ENCODE data around the gene SMCHD1. TPM values are rescaled to one million over a fixed set of nuclear protein-coding genes. Genes with fewer than 3 reads are reported as not detected.

SMCHD1 gene
- 98.6 and 112 TPM in 2 replicates for total RNA-seq

GRCh38 chr18:2655178-2655953 is at the start of gene SMCHD1:
Gene SMCHD1 (plus strand): TSS chr18:2655726. CDS start chr18:2656076, 350 bp downstream.
- peaks cover 2% of the 10 kb centered on the region for H3K27me3 Mint-ChIP-seq (ENCODE audit: insufficient read depth)
- peak; percentile 86 for DNase-seq (ENCODE audit: low spot score)
- H3K4me1 Mint-ChIP-seq (ENCODE audit: low read depth): peaks cover 36% of the 10 kb centered on the region
- H3K4me3 Mint-ChIP-seq: peak within 1 kb of the TSS; percentile 88
- intact Hi-C loops (cut with micrococcal nuclease): loop anchor here (1.0 to 10.0 kb wide), 10 partner anchors 27 to 1941 kb away; partner anchors contain the start of genes ENOSF1, METTL4, MYL12A and MYL12B
- no peaks in the 10 kb centered on the region for H3K9me3 Mint-ChIP-seq
- H3K27ac Mint-ChIP-seq: peak within 1 kb of the TSS; percentile 96
- peaks cover 10% of the 10 kb centered on the region for H3K36me3 Mint-ChIP-seq (ENCODE audit: low read depth)

DNA sequence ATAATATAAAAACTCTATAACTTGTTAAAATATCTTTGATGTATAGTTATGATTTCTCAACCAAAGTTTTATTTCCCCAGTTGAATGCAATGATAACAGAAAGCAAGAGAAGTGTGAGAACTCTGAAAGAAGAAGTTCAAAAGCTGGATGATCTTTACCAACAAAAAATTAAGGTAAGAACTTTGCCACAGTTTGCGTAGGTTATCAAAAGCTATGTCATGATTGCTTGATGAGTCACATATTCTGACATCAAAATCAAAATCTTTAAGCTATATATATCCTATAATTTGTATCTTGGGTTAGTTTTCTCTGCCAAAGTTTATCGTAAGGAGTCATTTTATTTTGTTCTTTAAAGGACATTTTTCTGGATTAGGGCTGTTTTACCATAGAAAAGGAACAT is 49.2 kb upstream of the SMCHD1 start:
- peak overlapping the region; percentile 87 for H3K27ac Mint-ChIP-seq
- peaks cover 35% of the 10 kb centered on the region for H3K36me3 Mint-ChIP-seq (ENCODE audit: low read depth)
- H3K4me1 Mint-ChIP-seq (ENCODE audit: low read depth): peaks cover 69% of the 10 kb centered on the region
- no peaks in the 10 kb centered on the region for H3K27me3 Mint-ChIP-seq (ENCODE audit: insufficient read depth)
- no peak for DNase-seq (ENCODE audit: low spot score)
- intact Hi-C loops (cut with micrococcal nuclease): loop anchor here (1.0 kb wide), 2 partner anchors 30 to 49 kb away; partner anchors contain the start of gene SMCHD1
- H3K4me3 Mint-ChIP-seq: peak overlapping the region; percentile 75
- H3K9me3 Mint-ChIP-seq: no peaks in the 10 kb centered on the region

GRCh38 chr18:2609604-2610003 is 45.9 kb upstream of the SMCHD1 start:
- peaks cover 52% of the 10 kb centered on the region for H3K4me1 Mint-ChIP-seq (ENCODE audit: low read depth)
- intact Hi-C loops (cut with micrococcal nuclease): loop anchor here (2.0 kb wide), 1 partner anchor 19 kb away; no protein-coding TSS in a partner anchor
- H3K27ac Mint-ChIP-seq: peak overlapping the region; percentile 40
- no peak for DNase-seq (ENCODE audit: low spot score)
- H3K36me3 Mint-ChIP-seq (ENCODE audit: low read depth): peaks cover 43% of the 10 kb centered on the region
- H3K27me3 Mint-ChIP-seq (ENCODE audit: insufficient read depth): no peaks in the 10 kb centered on the region
- H3K4me3 Mint-ChIP-seq: no peak overlapping the region
- no peaks in the 10 kb centered on the region for H3K9me3 Mint-ChIP-seq

GRCh38 chr18:2610549-2610948 is 45.0 kb upstream of the SMCHD1 start:
- Mint-ChIP-seq H3K9me3 (no peaks in the 10 kb centered on the region), H3K27me3 (ENCODE audit: insufficient read depth) (no peaks in the 10 kb centered on the region)

DNA sequence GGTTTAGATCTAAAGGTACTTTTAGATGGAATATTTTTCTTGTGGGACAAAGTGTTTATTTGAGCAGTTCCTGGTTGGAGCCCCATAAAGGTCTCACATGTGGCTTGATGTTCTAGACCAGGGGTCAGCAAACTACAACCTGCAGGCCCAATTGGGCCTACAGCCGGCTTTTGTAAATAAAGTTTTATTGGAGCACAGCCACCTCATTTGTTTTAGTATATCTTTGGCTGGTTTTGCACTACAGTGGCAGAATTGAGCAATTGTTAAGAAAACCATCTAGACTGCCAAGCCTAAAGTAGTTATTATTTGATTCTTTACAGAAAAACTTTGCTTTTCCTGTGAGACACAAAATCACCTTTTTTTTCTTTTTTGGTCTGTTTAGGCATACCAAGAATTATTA is 42.5 kb upstream of the SMCHD1 start:
- no peak for DNase-seq (ENCODE audit: low spot score)
- peaks cover 33% of the 10 kb centered on the region for H3K4me1 Mint-ChIP-seq (ENCODE audit: low read depth)
- H3K36me3 Mint-ChIP-seq (ENCODE audit: low read depth): peaks cover 54% of the 10 kb centered on the region
- no peak overlapping the region for H3K4me3 Mint-ChIP-seq
- no peak overlapping the region for H3K27ac Mint-ChIP-seq
- no peaks in the 10 kb centered on the region for H3K9me3 Mint-ChIP-seq
- intact Hi-C loops (cut with micrococcal nuclease): no loop called here
- no peaks in the 10 kb centered on the region for H3K27me3 Mint-ChIP-seq (ENCODE audit: insufficient read depth)

More at GRCh38 chr18:2610549-2610948, 45.0 kb upstream of the SMCHD1 start:
- H3K4me1 Mint-ChIP-seq (ENCODE audit: low read depth): peaks cover 43% of the 10 kb centered on the region
- no peak overlapping the region for H3K4me3 Mint-ChIP-seq
- intact Hi-C loops (cut with micrococcal nuclease): loop anchor here (2.0 kb wide), 1 partner anchor 18 kb away; no protein-coding TSS in a partner anchor
- no peak for DNase-seq (ENCODE audit: low spot score)
- H3K36me3 Mint-ChIP-seq (ENCODE audit: low read depth): peaks cover 47% of the 10 kb centered on the region
- no peak overlapping the region for H3K27ac Mint-ChIP-seq

- no peaks in the 10 kb centered on the region for H3K27me3 Mint-ChIP-seq (ENCODE audit: insufficient read depth)
- intact Hi-C loops (cut with micrococcal nuclease): no loop called here
- no peak overlapping the region for H3K4me3 Mint-ChIP-seq
- no peak for DNase-seq (ENCODE audit: low spot score)
- no peaks in the 10 kb centered on the region for H3K9me3 Mint-ChIP-seq
- H3K27ac Mint-ChIP-seq: no peak overlapping the region
- H3K36me3 Mint-ChIP-seq (ENCODE audit: low read depth): peaks cover 36% of the 10 kb centered on the region
- H3K4me1 Mint-ChIP-seq (ENCODE audit: low read depth): peaks cover 5% of the 10 kb centered on the region
Observed at GRCh38 chr18:2617401-2617998, 38.0 kb upstream of the SMCHD1 start.

DNA sequence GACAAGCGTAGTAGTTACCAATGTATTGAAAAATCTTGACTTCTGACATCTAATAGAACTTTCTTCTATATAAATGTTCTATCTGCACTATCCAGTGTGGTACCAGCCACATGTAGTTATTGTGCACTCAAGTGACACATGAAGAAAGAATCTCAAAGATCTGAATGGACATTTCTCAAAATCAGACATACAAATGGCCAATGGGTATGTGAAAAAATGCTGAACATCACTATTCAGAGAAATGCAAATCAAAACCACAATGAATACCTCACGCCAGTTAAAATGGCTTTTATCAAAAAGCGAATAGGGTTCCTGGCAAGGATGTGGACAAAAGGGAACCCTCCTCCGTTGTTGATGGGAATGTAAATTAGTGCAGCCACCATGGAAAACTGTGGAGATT is 37.5 kb upstream of the SMCHD1 start:
- peaks cover 33% of the 10 kb centered on the region for H3K36me3 Mint-ChIP-seq (ENCODE audit: low read depth)
- no peaks in the 10 kb centered on the region for H3K9me3 Mint-ChIP-seq
- intact Hi-C loops (cut with micrococcal nuclease): no loop called here
- no peak overlapping the region for H3K27ac Mint-ChIP-seq
- H3K4me1 Mint-ChIP-seq (ENCODE audit: low read depth): peaks cover 5% of the 10 kb centered on the region
- no peak for DNase-seq (ENCODE audit: low spot score)
- H3K27me3 Mint-ChIP-seq (ENCODE audit: insufficient read depth): no peaks in the 10 kb centered on the region
- H3K4me3 Mint-ChIP-seq: no peak overlapping the region

DNA sequence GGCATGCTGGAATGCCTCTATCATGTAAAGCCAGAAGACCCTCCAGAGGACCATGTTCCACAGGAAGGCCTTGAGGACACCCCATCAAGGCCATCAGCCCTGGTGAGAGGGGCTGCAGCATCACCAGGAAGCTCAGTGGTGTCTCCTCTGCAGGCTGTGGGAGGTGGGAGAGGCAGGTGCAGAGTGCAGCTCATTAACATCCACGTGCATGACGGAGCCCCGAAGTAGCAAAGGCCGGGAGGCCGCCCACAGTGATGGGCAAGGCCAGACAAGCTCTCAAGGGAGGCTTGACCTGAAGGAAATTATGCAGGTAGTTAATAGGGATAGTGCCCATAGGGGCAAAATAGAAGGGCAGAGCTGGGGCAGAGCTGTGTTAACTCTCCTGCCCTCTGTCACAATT is 30.3 kb upstream of the SMCHD1 start:
- H3K4me1 Mint-ChIP-seq (ENCODE audit: low read depth): peaks cover 18% of the 10 kb centered on the region
- no peak overlapping the region for H3K4me3 Mint-ChIP-seq
- H3K9me3 Mint-ChIP-seq: peaks cover 4% of the 10 kb centered on the region
- intact Hi-C loops (cut with micrococcal nuclease): no loop called here
- no peaks in the 10 kb centered on the region for H3K36me3 Mint-ChIP-seq (ENCODE audit: low read depth)
- no peaks in the 10 kb centered on the region for H3K27me3 Mint-ChIP-seq (ENCODE audit: insufficient read depth)
- H3K27ac Mint-ChIP-seq: no peak overlapping the region
- DNase-seq (ENCODE audit: low spot score): no peak

DNA sequence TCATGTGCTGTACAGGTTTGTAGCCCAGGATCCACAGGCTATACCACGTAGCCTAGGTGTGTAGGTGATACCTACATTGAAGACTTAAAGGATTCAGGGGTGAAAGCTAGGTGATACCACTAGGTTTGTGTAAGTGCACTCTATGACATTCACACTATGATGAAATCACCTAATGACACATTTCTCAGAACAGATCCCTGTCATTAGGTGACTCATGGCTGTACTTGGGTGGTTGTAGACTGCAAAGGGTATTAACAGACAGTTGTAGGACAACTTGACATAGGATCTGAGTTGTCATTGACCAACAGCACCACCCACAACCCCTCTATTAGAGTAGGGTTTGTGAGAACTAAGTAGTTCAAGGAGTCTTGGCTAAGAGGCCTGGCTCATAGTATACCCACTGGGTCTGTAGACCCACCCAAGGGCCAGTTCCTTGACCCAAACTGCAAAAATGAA is 27.7 kb upstream of the SMCHD1 start:
- H3K4me1 Mint-ChIP-seq (ENCODE audit: low read depth): peaks cover 18% of the 10 kb centered on the region
- H3K36me3 Mint-ChIP-seq (ENCODE audit: low read depth): peaks cover 6% of the 10 kb centered on the region
- H3K9me3 Mint-ChIP-seq: peaks cover 19% of the 10 kb centered on the region
- intact Hi-C loops (cut with micrococcal nuclease): loop anchor here (1.0 to 2.0 kb wide), 3 partner anchors 8 to 17 kb away; no protein-coding TSS in a partner anchor
- H3K27ac Mint-ChIP-seq: peak overlapping the region; percentile 29
- H3K27me3 Mint-ChIP-seq (ENCODE audit: insufficient read depth): no peaks in the 10 kb centered on the region
- H3K4me3 Mint-ChIP-seq: no peak overlapping the region
- DNase-seq (ENCODE audit: low spot score): no peak

- Mint-ChIP-seq H3K27me3 (ENCODE audit: insufficient read depth) (no peaks in the 10 kb centered on the region), H3K27ac (no peak overlapping the region), H3K4me3 (no peak overlapping the region), H3K36me3 (ENCODE audit: low read depth) (peaks cover 8% of the 10 kb centered on the region), H3K4me1 (ENCODE audit: low read depth) (peaks cover 19% of the 10 kb centered on the region), H3K9me3 (peaks cover 19% of the 10 kb centered on the region)
- intact Hi-C loops (cut with micrococcal nuclease): loop anchor here (2.0 kb wide), 1 partner anchor 18 kb away; no protein-coding TSS in a partner anchor
- DNase-seq (ENCODE audit: low spot score): no peak
Observed at GRCh38 chr18:2629003-2629402, 26.5 kb upstream of the SMCHD1 start.

DNA sequence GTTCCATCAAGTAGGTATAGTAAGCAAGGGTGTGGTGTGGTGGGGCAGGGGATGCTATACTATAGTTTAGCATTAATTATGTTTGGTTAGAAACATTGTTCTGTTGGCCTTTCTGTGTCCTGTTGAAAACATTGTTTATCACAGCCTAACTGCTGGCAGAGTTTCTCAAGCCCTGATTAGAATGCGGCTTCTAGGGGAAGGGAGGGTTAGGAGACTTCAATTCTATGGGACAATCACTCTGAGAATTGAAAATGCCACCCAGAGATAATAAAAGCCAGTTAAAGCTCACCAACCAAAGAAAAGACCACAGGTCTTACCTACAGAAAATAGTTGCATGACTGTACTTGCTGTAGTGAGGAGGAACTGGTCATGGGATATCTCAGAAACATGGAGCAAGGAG is 19.9 kb upstream of the SMCHD1 start:
- peaks cover 17% of the 10 kb centered on the region for H3K36me3 Mint-ChIP-seq (ENCODE audit: low read depth)
- no peak overlapping the region for H3K4me3 Mint-ChIP-seq
- DNase-seq (ENCODE audit: low spot score): no peak
- no peaks in the 10 kb centered on the region for H3K27me3 Mint-ChIP-seq (ENCODE audit: insufficient read depth)
- peaks cover 65% of the 10 kb centered on the region for H3K4me1 Mint-ChIP-seq (ENCODE audit: low read depth)
- intact Hi-C loops (cut with micrococcal nuclease): no loop called here
- peaks cover 23% of the 10 kb centered on the region for H3K9me3 Mint-ChIP-seq
- H3K27ac Mint-ChIP-seq: peak overlapping the region; percentile 69

DNA sequence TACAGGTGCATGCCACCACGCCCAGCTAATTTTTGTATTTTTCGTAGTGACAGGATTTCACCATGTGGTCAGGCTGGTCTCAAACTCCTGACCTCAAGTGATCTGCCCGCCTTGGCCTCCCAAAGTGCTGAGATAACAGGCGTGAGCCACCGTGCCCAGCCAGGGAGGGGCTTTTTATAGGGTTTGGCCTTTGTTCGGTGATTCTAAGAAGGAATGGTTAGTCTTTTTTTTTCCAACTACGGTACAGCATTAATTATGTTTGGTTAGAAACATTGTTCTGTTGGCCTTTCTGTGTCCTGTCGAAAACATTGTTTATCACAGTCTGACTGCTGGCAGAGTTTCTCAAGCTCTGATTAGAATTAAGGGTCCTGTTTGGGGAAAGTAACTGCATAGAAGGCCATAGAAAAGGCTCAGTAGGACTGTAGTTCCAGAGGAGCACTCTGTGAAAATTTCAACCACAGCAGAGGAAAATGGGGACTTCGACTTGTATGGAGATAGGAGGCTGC is 19.3 kb upstream of the SMCHD1 start:
- H3K36me3 Mint-ChIP-seq (ENCODE audit: low read depth): peaks cover 17% of the 10 kb centered on the region
- DNase-seq (ENCODE audit: low spot score): no peak
- intact Hi-C loops (cut with micrococcal nuclease): loop anchor here (1.0 kb wide), 3 partner anchors 8 to 614 kb away; no protein-coding TSS in a partner anchor
- peaks cover 23% of the 10 kb centered on the region for H3K9me3 Mint-ChIP-seq
- H3K27ac Mint-ChIP-seq: peak overlapping the region; percentile 99
- peak overlapping the region; percentile 85 for H3K4me3 Mint-ChIP-seq
- peaks cover 71% of the 10 kb centered on the region for H3K4me1 Mint-ChIP-seq (ENCODE audit: low read depth)
- H3K27me3 Mint-ChIP-seq (ENCODE audit: insufficient read depth): no peaks in the 10 kb centered on the region

Data from activated T-helper 1 cell treated with anti-CD3 and anti-CD28 coated beads, Interleukin-12 subunit alpha, Interleukin-12 subunit beta, Interleukin-2, Interleukin-4 antibody, amounts not matched to agents 30 ng/mL and 10 ng/mL and 1 ng/mL, durations not matched to agents 14 hours and 24 hours and 36 hours (primary cell).